ENCODE data around the gene SHISA3. TPM values are rescaled to one million over a fixed set of nuclear protein-coding genes. Genes with fewer than 3 reads are reported as not detected.

SHISA3 gene
- total RNA-seq, 4 donors from 2014 or later = 0.37 to 1.8 (median 0.55) TPM

DNA sequence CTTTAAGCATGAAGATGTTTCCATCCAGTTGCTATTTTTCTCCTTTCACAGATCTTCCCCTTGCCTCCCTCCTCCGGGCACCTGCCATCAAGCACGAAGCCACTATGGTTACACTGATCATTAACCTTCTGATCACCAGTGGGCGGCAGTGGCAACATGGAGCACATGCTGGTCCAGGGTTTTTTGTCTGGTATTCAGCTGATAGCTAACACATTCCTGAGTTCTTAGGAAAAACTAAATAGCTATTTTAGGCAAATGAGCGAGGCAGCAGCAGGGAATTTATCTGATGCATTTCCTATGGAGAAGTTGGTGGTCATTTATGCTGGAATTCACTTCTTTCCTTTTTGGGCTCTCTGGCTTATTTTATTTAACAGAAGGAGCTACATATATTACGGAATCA is 22.9 kb downstream of the SHISA3 start:
- Histone ChIP-seq H3K4me1 (no peaks in the 10 kb centered on the region), H3K9me3 (no peaks in the 10 kb centered on the region), H3K36me3 (no peaks in the 10 kb centered on the region), H3K27me3 (no peaks in the 10 kb centered on the region), H3K4me3 (no peak overlapping the region), H3K27ac (no peak overlapping the region)
- DNase-seq = no peak
- intact Hi-C loops (cut with DNase I; ENCODE audit: low total_unique reads) = no loop called here
- TF ChIP-seq POLR2A (IDR thresholded peaks at IDR 0.05) = no peak
- TF ChIP-seq, protein P1, sequence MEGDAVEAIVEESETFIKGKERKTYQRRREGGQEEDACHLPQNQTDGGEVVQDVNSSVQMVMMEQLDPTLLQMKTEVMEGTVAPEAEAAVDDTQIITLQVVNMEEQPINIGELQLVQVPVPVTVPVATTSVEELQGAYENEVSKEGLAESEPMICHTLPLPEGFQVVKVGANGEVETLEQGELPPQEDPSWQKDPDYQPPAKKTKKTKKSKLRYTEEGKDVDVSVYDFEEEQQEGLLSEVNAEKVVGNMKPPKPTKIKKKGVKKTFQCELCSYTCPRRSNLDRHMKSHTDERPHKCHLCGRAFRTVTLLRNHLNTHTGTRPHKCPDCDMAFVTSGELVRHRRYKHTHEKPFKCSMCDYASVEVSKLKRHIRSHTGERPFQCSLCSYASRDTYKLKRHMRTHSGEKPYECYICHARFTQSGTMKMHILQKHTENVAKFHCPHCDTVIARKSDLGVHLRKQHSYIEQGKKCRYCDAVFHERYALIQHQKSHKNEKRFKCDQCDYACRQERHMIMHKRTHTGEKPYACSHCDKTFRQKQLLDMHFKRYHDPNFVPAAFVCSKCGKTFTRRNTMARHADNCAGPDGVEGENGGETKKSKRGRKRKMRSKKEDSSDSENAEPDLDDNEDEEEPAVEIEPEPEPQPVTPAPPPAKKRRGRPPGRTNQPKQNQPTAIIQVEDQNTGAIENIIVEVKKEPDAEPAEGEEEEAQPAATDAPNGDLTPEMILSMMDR (IDR thresholded peaks at IDR 0.05) = no peak

DNA sequence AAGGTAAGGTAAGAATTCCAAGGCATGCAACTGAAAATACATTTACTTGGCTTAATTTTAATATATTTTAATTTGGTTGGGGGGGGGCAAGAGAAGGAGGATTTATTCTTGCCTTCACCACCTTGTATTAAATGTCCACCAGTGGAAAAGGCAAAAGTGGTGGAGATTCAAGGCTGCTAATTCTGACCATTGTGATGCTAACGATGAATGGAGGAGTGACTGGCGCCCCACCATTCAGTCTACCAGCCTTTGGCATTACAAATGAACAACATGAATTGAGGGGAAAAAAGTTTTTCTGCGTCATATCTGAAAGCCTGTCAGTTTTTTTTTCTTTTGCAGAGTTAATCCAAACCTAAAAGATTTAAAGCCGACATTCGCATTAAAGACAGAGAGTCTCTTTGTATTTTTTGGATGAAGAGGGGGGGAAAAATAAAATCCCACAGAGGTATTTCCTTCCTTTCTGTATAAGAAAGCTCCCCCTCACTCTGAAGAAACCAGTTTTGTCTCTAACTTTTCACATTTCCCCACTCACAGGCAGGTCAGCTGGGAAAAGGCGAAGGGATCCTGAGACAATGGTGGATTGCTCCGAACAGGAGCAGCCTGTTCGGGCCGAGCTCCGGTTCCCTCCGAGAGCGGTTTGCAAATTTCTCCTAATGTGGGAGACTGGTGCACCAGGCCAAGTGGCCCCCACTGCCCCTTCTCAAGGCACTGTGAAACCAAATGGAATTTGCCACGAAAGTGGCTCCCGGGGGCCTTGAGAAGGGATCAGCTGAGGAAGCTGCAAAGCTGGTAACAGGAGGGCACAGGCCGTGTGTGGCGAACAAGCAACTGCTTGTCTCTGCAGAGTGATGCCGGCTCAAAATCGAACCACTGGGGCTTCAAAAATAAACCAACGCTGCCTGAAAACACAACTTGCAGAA is 28.1 kb downstream of the SHISA3 start:
- no peak for DNase-seq
- Histone ChIP-seq H3K4me3 (no peak overlapping the region), H3K4me1 (no peaks in the 10 kb centered on the region), H3K36me3 (no peaks in the 10 kb centered on the region), H3K27ac (no peak overlapping the region), H3K9me3 (no peaks in the 10 kb centered on the region), H3K27me3 (no peaks in the 10 kb centered on the region)
- intact Hi-C loops (cut with DNase I; ENCODE audit: low total_unique reads) = no loop called here
- TF ChIP-seq, protein P1 (IDR thresholded peaks at IDR 0.05) = no peak
- TF ChIP-seq POLR2A (IDR thresholded peaks at IDR 0.05) = no peak

DNA sequence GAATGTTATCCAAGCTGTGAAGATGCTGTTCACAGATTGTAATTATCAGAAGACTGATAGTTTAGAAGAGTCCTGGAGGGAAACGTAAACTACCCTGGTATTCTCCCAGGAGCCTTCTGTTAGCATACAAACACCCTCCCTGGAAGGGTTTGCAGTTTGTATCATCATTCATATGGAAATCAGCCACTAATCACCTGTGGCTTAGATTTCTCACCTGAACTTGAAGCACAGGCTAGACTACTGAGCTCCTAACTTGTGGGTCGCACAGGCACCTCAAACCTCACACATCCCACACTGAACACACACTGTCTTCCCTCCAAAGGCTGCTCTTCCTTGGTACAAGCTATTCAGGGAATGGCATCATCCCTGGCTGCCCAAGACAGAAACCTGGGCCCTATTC is 30.7 kb downstream of the SHISA3 start:
- DNase-seq = no peak
- H3K4me1 ChIP-seq = no peaks in the 10 kb centered on the region
- intact Hi-C loops (cut with DNase I; ENCODE audit: low total_unique reads) = no loop called here
- no peaks in the 10 kb centered on the region for H3K9me3 ChIP-seq
- TF ChIP-seq, protein P1 (IDR thresholded peaks at IDR 0.05) = no peak
- TF ChIP-seq POLR2A (IDR thresholded peaks at IDR 0.05) = no peak
- H3K4me3 ChIP-seq = no peak overlapping the region
- no peaks in the 10 kb centered on the region for H3K36me3 ChIP-seq
- no peaks in the 10 kb centered on the region for H3K27me3 ChIP-seq
- H3K27ac ChIP-seq = no peak overlapping the region

DNA sequence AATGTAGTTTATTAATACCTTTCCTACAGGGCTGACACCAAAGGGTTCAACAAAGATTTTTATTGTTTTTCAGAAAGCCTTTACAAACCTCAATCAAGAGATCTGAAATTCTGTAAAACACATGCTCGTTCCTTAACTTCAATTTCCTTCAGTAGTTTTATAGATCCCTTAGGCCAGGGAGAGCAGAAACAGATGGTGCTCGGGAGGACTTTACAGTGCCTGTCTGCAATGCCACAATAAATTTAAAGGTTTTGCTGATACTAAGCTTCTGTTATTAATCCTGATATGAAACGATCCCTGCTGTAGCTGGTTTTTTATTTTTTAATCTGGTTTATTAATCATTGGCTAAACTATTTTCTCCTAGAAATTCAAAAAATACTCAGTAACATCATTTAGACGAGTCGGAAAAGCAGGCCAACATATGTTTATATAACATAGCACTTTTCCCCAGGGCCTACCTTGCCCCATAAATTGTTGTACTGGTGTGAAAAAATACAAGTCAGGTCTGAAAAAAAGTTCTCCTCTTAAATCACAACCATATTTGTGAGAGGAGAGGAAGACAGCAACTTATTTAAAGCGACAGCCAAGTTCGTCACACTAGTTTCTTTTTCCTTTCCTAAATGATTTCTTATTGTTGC is 39.8 kb downstream of the SHISA3 start:
- H3K9me3 ChIP-seq = no peaks in the 10 kb centered on the region
- H3K36me3 ChIP-seq = no peaks in the 10 kb centered on the region
- intact Hi-C loops (cut with DNase I; ENCODE audit: low total_unique reads) = no loop called here
- TF ChIP-seq POLR2A (IDR thresholded peaks at IDR 0.05) = no peak
- TF ChIP-seq, protein P1 (IDR thresholded peaks at IDR 0.05) = no peak
- no peaks in the 10 kb centered on the region for H3K27me3 ChIP-seq
- H3K27ac ChIP-seq = no peak overlapping the region
- no peak for DNase-seq
- no peaks in the 10 kb centered on the region for H3K4me1 ChIP-seq
- H3K4me3 ChIP-seq = no peak overlapping the region

DNA sequence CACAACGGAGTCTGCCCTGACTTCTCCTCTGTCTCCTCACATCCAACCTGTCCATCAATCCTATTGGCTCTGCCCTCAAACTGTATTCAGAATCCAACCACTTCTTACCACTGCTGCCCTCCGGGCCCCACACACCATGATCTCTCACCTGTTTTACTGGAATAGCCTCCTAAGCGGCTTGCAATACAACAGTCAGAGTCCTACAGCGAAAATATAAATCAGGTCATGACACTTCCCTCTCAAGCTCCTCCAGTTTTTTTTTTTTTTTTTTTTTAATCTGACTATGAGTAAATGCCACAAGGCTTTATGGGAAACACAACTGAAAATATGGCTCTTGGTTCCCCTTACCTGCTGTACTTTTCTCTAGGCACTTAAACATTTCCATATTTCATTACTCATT is 42.8 kb downstream of the SHISA3 start:
- TF ChIP-seq, protein P1 (IDR thresholded peaks at IDR 0.05) = no peak
- TF ChIP-seq POLR2A (IDR thresholded peaks at IDR 0.05) = no peak
- H3K27ac ChIP-seq = no peak overlapping the region
- DNase-seq = no peak
- no peaks in the 10 kb centered on the region for H3K27me3 ChIP-seq
- no peaks in the 10 kb centered on the region for H3K9me3 ChIP-seq
- no peaks in the 10 kb centered on the region for H3K4me1 ChIP-seq
- intact Hi-C loops (cut with DNase I; ENCODE audit: low total_unique reads) = no loop called here
- H3K4me3 ChIP-seq = no peak overlapping the region
- H3K36me3 ChIP-seq = no peaks in the 10 kb centered on the region
